ENCODE data around the gene FAM161A.

FAM161A gene

DNA sequence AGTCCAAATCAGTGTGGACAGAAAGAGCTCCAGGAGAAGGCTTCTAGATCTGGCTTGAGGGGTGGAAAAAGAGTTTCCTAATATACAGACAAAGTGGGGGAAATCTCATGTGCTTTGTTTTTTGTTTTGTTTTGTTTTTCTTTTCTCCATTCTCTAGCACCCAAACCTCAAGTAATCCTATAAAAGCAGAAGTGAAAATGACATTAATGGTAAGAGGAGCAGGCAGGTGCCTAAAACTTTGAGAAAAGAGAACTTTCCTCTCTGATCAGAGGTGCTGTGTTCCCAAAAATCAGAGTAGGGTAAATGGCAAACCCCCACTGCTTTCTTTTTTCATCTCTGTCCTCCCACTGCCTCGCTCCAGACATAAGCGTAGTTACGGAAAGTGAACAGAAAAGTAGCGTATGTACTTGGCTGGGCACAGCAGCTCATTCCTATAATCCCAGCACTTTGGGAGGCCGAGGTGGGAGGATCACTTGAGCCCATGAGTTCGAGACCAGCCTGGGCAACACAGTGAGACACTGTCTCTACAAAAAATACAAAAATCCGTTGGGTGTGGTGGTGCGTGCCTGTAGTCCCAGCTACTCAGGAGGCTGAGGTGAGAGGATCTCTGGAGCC lies 77.8 kb downstream of the FAM161A start:
- FAIRE-seq = no peak

Data from TTC549 (cell line).